Activated T-cell treated with anti-CD3 and anti-CD28 coated beads, Interleukin-2, amount 50 U/mL, for 1 hour (primary cell): Measurements from ENCODE around the gene WWOX.
"Not testable (repeated sequence)": the region's sequence is repeated elsewhere in the genome, so short reads cannot be mapped to it uniquely, and the experiment has no call there.

Source experiments
- DNase-seq: peaks from one replicate; pipeline ENCODE4 v3.0.0-alpha.2; 2020

WWOX gene

GRCh38 chr16:79012671-79013434, 913.4 kb downstream of the WWOX start:
- no peak for DNase-seq

GRCh38 chr16:79013930-79014660, 914.6 kb downstream of the WWOX start:
- no peak for DNase-seq

GRCh38 chr16:79018650-79019429, 919.4 kb downstream of the WWOX start:
- no peak for DNase-seq

- no peak for DNase-seq
Measured at GRCh38 chr16:79019431-79019830, 920.0 kb downstream of the WWOX start.

GRCh38 chr16:79021991-79022630, 922.7 kb downstream of the WWOX start:
- DNase-seq, result no peak

- no peak for DNase-seq
Measured at GRCh38 chr16:79026117-79026516, 926.7 kb downstream of the WWOX start.

GRCh38 chr16:79036541-79036940, 937.1 kb downstream of the WWOX start:
- no peak for DNase-seq

- no peak for DNase-seq
Measured at GRCh38 chr16:79037521-79038373, 938.3 kb downstream of the WWOX start.

- DNase-seq, result no peak
Measured at GRCh38 chr16:79041206-79041605, 941.8 kb downstream of the WWOX start.

- DNase-seq, result no peak
Measured at GRCh38 chr16:79042141-79042540, 942.7 kb downstream of the WWOX start.

GRCh38 chr16:79042886-79043285, 943.4 kb downstream of the WWOX start:
- DNase-seq, result no peak

GRCh38 chr16:79045191-79045590, 945.7 kb downstream of the WWOX start:
- DNase-seq, result no peak

- no peak for DNase-seq
Measured at GRCh38 chr16:79047337-79047736, 947.9 kb downstream of the WWOX start.

- no peak for DNase-seq
Measured at GRCh38 chr16:79049040-79049439, 949.6 kb downstream of the WWOX start.

- DNase-seq, result no peak
Measured at GRCh38 chr16:79050063-79050462, 950.6 kb downstream of the WWOX start.

GRCh38 chr16:79051313-79051712, 951.9 kb downstream of the WWOX start:
- DNase-seq, result no peak

GRCh38 chr16:79052198-79052597, 952.7 kb downstream of the WWOX start:
- DNase-seq, result not testable (repeated sequence)

- DNase-seq, result no peak
Measured at GRCh38 chr16:79053577-79053976, 954.1 kb downstream of the WWOX start.

GRCh38 chr16:79054211-79054984, 954.9 kb downstream of the WWOX start:
- no peak for DNase-seq

- no peak for DNase-seq
Measured at GRCh38 chr16:79055251-79055970, 956.0 kb downstream of the WWOX start.

- no peak for DNase-seq
Measured at GRCh38 chr16:79061181-79061580, 961.7 kb downstream of the WWOX start.
